OCI-LY7 (cell line): ENCODE results near the gene CDCP1. TPM values are rescaled to one million over a fixed set of nuclear protein-coding genes. Genes with fewer than 3 reads are reported as not detected.

ENCODE experiments used
- BruUV-seq: library from RNA; stranded (reverse); fragments of 400-500 nt; replicated peaks from 2 replicates; lab custom pipeline; 2021; lab: Mats Ljungman, UMichigan
- CTCF ChIA-PET: fragments of 300-600 bp; sonication (Branson Sonifier 250); formaldehyde crosslinking; loops from one replicate; lab custom pipeline; 2022; ENCODE audit warnings: antibody characterized with exemption; ENCODE audit not compliant: unreplicated experiment; lab: Charles Lee
- POLR2A ChIA-PET: fragments of 300-600 bp; sonication (Branson Sonifier 250); formaldehyde crosslinking; loops from one replicate; lab custom pipeline; 2022; ENCODE audit warnings: antibody characterized with exemption; lab: Charles Lee
- DNase-seq: peaks from one replicate; pipeline ENCODE4 v3.0.0-alpha.2; 2015; ENCODE audit warnings: low spot score
- H2AFZ ChIP-seq: fragments of 200-600 bp; sonication (generic), shearing (Covaris generic); 2 replicates; pipeline ENCODE4 v1.6.1; 2014; ENCODE audit warnings: mild to moderate bottlenecking, antibody characterized with exemption, low read length, moderate library complexity
- H3K27ac ChIP-seq: fragments of 200-600 bp; sonication (generic); 2 replicates; pipeline ENCODE4 v1.5.1; 2014; ENCODE audit warnings: mixed run types, low read depth, mild to moderate bottlenecking, moderate library complexity, low read length, inconsistent platforms; ENCODE audit not compliant: poor library complexity, severe bottlenecking
- H3K36me3 ChIP-seq: fragments of 200-600 bp; sonication (generic); 2 replicates; pipeline ENCODE4 v1.6.1; 2014; ENCODE audit warnings: mild to moderate bottlenecking, antibody characterized with exemption, low read length, moderate library complexity, mixed read lengths; ENCODE audit not compliant: insufficient read depth
- H3K4me1 ChIP-seq: fragments of 200-600 bp; sonication (generic); 2 replicates; pipeline ENCODE4 v1.5.1; 2014; ENCODE audit warnings: mild to moderate bottlenecking, low read length; ENCODE audit not compliant: insufficient read depth, poor library complexity, severe bottlenecking
- H3K4me2 ChIP-seq: fragments of 200-600 bp; sonication (generic); 2 replicates; pipeline ENCODE4 v1.6.1; 2014; ENCODE audit warnings: mild to moderate bottlenecking, low read length
- H3K4me3 ChIP-seq: fragments of 200-600 bp; sonication (generic); 2 replicates; pipeline ENCODE4 v1.5.1; 2014; ENCODE audit warnings: mild to moderate bottlenecking, low read depth, low read length; ENCODE audit not compliant: poor library complexity, severe bottlenecking
- H3K79me2 ChIP-seq: fragments of 200-600 bp; sonication (generic); 2 replicates; pipeline ENCODE4 v1.6.1; 2016; ENCODE audit warnings: low read depth, mild to moderate bottlenecking, low read length, moderate library complexity, mixed read lengths; ENCODE audit not compliant: insufficient read depth
- H3K9me2 ChIP-seq: fragments of 200-600 bp; sonication (generic); 2 replicates; pipeline ENCODE4 v1.6.1; 2016; ENCODE audit warnings: mild to moderate bottlenecking, low read length, mixed read lengths; ENCODE audit not compliant: insufficient read depth
- H3K9me3 ChIP-seq: fragments of 200-600 bp; sonication (generic); 2 replicates; pipeline ENCODE4 v1.6.1; 2014; ENCODE audit warnings: mild to moderate bottlenecking, mixed run types, low read length, mixed read lengths
- H4K20me1 ChIP-seq: fragments of 200-600 bp; sonication (generic); 2 replicates; pipeline ENCODE4 v1.6.1; 2014; ENCODE audit warnings: mild to moderate bottlenecking, antibody characterized with exemption, low read length, moderate library complexity, mixed read lengths; ENCODE audit not compliant: insufficient read depth
- CTCF ChIP-seq: fragments of 200-600 bp; sonication (generic); conservative IDR thresholded peaks from 2 replicates; pipeline ENCODE4 v1.5.1; 2014; ENCODE audit warnings: mild to moderate bottlenecking, antibody characterized with exemption, low read length, moderate library complexity, mixed read lengths
- EZH2phosphoT487 ChIP-seq: fragments of 200-600 bp; sonication (generic); IDR thresholded peaks from 2 replicates; pipeline ENCODE4 v1.6.1; 2018; ENCODE audit warnings: low read depth, borderline replicate concordance, mild to moderate bottlenecking, mixed run types, antibody characterized with exemption, low read length, moderate library complexity, mixed read lengths
- intact Hi-C: fragments of 100-400 bp; cut with micrococcal nuclease; formaldehyde crosslinking; loops from one replicate; pipeline ENCODE4 v1.10.0; 2022; ENCODE audit not compliant: unreplicated experiment
- total RNA-seq, 2 experiments: library from RNA; depleted of rRNA in 1 of 2; stranded (reverse); fragments of >200 nt in 1 of 2; shearing (Covaris generic) in 1 of 2; gene quantifications; 2 replicates each; pipeline ENCODE4 v1.2.3, GENCODE V29; 2014 to 2022

The CDCP1 gene
- total RNA-seq, 2 experiments from 2014 or later: not detected

- no peaks in the 10 kb centered on the region for H3K36me3 ChIP-seq
- no peak overlapping the region for H2AFZ ChIP-seq
- no TSS peak for BruUV-seq
- H4K20me1 ChIP-seq: no peaks in the 10 kb centered on the region
- H3K9me2 ChIP-seq: no peaks in the 10 kb centered on the region
- ChIA-PET CTCF (no interaction called here), POLR2A (no interaction called here)
- DNase-seq: no peak
- no peaks in the 10 kb centered on the region for H3K79me2 ChIP-seq
- H3K4me1 ChIP-seq: no peaks in the 10 kb centered on the region
- no peak overlapping the region for H3K4me2 ChIP-seq
- H3K9me3 ChIP-seq: no peaks in the 10 kb centered on the region
- H3K27ac ChIP-seq: no peak overlapping the region
- TF ChIP-seq CTCF (no peak), EZH2phosphoT487 (no peak)
- intact Hi-C loops: no loop called here
- no peak overlapping the region for H3K4me3 ChIP-seq
Observed at GRCh38 chr3:45137656-45138181, 8.5 kb downstream of the CDCP1 start.

GRCh38 chr3:45135959-45136358 is 10.2 kb downstream of the CDCP1 start:
- Histone ChIP-seq H3K4me1 (no peaks in the 10 kb centered on the region), H2AFZ (no peak overlapping the region), H3K9me2 (no peaks in the 10 kb centered on the region), H3K36me3 (no peaks in the 10 kb centered on the region), H3K27ac (no peak overlapping the region), H3K9me3 (no peaks in the 10 kb centered on the region), H3K79me2 (no peaks in the 10 kb centered on the region), H3K4me3 (no peak overlapping the region), H3K4me2 (no peak overlapping the region), H4K20me1 (no peaks in the 10 kb centered on the region)
- BruUV-seq: no TSS peak
- POLR2A ChIA-PET: no interaction called here
- CTCF ChIA-PET: no interaction called here
- DNase-seq: no peak
- intact Hi-C loops: no loop called here
- TF ChIP-seq EZH2phosphoT487 (no peak), CTCF (no peak)

- POLR2A ChIA-PET: interaction anchor here (0.6 kb wide), 2 partner anchors 50 kb away, joined by 3 to 4 read pairs; no protein-coding TSS in a partner anchor
- H3K4me2 ChIP-seq: no peak overlapping the region
- CTCF ChIA-PET: no interaction called here
Observed at GRCh38 chr3:45134758-45135521, 11.2 kb downstream of the CDCP1 start.

More at GRCh38 chr3:45134758-45135521, 11.2 kb downstream of the CDCP1 start:
- no peak for TF ChIP-seq CTCF
- no peak for TF ChIP-seq EZH2phosphoT487
- BruUV-seq: no TSS peak
- Histone ChIP-seq H3K9me2 (no peaks in the 10 kb centered on the region), H3K9me3 (no peaks in the 10 kb centered on the region), H3K27ac (no peak overlapping the region), H2AFZ (no peak overlapping the region), H3K79me2 (no peaks in the 10 kb centered on the region), H3K36me3 (no peaks in the 10 kb centered on the region), H4K20me1 (no peaks in the 10 kb centered on the region), H3K4me3 (no peak overlapping the region), H3K4me1 (no peaks in the 10 kb centered on the region)
- intact Hi-C loops: no loop called here
- no peak for DNase-seq
